Cortex of kidney (tissue), 1 donor: ENCODE measurements around the gene RCN1.

Source experiments
- DNase-seq: peaks from one replicate; lab custom pipeline; 2025; lab: John Stamatoyannopoulos, UW

The RCN1 gene

DNA sequence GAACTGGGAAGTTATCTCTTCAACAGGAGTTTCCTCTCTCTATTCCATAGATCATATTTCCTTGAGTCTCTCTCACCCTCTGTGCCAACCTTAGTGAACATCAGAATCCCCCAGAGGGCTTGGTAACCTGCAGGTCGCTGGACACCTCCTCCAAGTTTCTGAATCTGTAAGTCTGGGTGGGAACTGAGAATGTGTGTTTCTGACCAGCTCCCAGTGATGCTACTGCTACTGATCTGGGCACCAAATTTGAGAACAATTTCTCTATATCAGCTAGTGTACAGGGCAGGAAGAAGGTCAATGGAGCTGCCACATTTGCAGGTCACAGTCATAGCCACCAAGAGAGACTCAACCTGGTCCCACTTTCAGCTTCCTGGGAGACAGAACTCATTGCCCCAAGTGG is 62.9 kb downstream of the RCN1 start:
- DNase-seq: no peak

DNA sequence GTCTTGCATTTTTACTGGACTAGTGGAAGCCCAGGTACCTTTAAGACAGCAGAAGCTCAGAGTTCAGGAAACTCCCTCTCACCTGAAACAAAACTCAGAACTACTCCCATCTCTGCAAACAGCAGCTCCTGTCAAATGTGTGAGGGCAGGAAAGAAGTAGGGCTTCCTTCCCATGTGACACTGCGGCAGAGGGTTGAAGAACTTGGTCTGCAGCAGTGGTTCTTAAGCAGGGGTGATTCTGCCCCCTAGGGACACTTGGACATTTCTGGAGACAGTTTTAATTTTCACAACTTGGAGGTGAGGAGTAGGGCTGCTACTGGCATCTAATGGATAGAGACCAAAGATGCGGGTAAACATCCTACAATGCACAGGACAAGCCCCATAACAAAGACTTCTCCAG is 63.4 kb downstream of the RCN1 start:
- DNase-seq: no peak
